SJSA1 (cell line): ENCODE results near the gene VEPH1. TPM values are rescaled to one million over a fixed set of nuclear protein-coding genes. Genes with fewer than 3 reads are reported as not detected.

ENCODE experiments used
- DNase-seq, 2 experiments: peaks; one replicate each; pipeline ENCODE4 v3.0.0-alpha.2; 2015 to 2020; ENCODE audit warnings: low spot score in 2 of 2, low read depth in 1 of 2
- H3K27ac ChIP-seq: fragments of 250-450 bp; sonication (Bioruptor Pico); 2 replicates; pipeline ENCODE4 v1.5.1; 2020; ENCODE audit warnings: mild to moderate bottlenecking, moderate library complexity
- H3K27me3 ChIP-seq: fragments of 250-450 bp; sonication (Bioruptor Pico); replicated peaks from 2 replicates; pipeline ENCODE4 v1.5.1; 2020; ENCODE audit warnings: mild to moderate bottlenecking, moderate library complexity
- H3K36me3 ChIP-seq: fragments of 250-450 bp; sonication (Bioruptor Pico); 2 replicates; pipeline ENCODE4 v1.5.1; 2020; ENCODE audit warnings: mild to moderate bottlenecking
- H3K4me1 ChIP-seq: fragments of 250-450 bp; sonication (Bioruptor Pico); replicated peaks from 2 replicates; pipeline ENCODE4 v1.6.1; 2021; ENCODE audit warnings: mild to moderate bottlenecking
- H3K4me3 ChIP-seq: fragments of 250-450 bp; sonication (Bioruptor Pico); 2 replicates; pipeline ENCODE4 v1.5.1; 2020; ENCODE audit warnings: mild to moderate bottlenecking
- H3K9me3 ChIP-seq: fragments of 250-450 bp; sonication (Bioruptor Pico); replicated peaks from 2 replicates; pipeline ENCODE4 v1.5.1; 2020; ENCODE audit warnings: mild to moderate bottlenecking
- total RNA-seq: library from RNA; depleted of rRNA; stranded (reverse); fragments of >200 nt; shearing (Covaris generic); gene quantifications from 2 replicates; pipeline ENCODE4 v1.2.3, GENCODE V29; 2014

VEPH1 gene
- total RNA-seq, 1 experiment from 2014 or later: 14.3 TPM

DNA sequence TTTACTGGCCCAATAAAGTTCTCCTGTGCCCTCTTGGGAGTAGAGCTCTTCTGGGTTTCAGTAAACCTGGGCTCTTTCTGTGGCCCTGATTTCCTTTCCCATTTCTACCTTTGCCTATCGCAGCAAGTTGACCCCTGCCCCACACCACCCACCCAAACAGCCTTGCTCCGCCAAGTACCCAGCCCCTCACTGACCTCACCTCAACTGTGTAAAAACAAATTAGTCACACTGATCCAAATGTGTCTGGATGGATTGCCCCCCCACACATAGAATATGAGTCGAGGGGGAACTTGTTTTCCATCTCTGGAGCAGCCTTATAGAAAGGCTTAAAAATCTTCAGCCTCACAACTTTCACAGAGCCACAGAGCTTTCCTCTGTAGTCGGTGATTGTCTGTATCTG lies 28.6 kb upstream of the VEPH1 start:
- no peak overlapping the region for H3K4me3 ChIP-seq
- H3K9me3 ChIP-seq: no peaks in the 10 kb centered on the region
- H3K4me1 ChIP-seq: peaks cover 46% of the 10 kb centered on the region
- DNase-seq: no peak
- H3K27ac ChIP-seq: peak overlapping the region; percentile 73
- H3K36me3 ChIP-seq: no peaks in the 10 kb centered on the region; the same call in 1 of the 2 replicates
- no peaks in the 10 kb centered on the region for H3K27me3 ChIP-seq

DNA sequence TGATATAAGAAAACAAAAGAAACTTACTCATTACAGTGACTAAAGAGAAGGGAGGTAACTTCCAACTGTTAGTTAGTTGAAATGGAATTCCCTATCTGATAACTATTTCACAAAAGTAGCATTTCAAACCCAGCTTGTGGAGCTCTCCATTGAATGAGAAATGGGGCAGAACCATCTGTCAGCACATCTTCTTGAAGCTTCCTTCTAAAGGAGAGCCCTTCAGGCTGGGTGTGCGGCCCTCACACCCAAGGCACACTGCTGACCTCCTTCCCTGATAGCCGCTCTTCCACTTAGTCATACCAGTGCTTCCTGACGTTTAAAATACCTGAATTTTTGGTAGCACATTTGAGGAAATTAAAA lies 28.1 kb upstream of the VEPH1 start:
- H3K27me3 ChIP-seq: no peaks in the 10 kb centered on the region
- H3K4me3 ChIP-seq: no peak overlapping the region
- peak overlapping the region; percentile 73 for H3K27ac ChIP-seq
- DNase-seq: no peak
- no peaks in the 10 kb centered on the region for H3K9me3 ChIP-seq
- peaks cover 46% of the 10 kb centered on the region for H3K4me1 ChIP-seq
- H3K36me3 ChIP-seq: no peaks in the 10 kb centered on the region; the same call in 1 of the 2 replicates

DNA sequence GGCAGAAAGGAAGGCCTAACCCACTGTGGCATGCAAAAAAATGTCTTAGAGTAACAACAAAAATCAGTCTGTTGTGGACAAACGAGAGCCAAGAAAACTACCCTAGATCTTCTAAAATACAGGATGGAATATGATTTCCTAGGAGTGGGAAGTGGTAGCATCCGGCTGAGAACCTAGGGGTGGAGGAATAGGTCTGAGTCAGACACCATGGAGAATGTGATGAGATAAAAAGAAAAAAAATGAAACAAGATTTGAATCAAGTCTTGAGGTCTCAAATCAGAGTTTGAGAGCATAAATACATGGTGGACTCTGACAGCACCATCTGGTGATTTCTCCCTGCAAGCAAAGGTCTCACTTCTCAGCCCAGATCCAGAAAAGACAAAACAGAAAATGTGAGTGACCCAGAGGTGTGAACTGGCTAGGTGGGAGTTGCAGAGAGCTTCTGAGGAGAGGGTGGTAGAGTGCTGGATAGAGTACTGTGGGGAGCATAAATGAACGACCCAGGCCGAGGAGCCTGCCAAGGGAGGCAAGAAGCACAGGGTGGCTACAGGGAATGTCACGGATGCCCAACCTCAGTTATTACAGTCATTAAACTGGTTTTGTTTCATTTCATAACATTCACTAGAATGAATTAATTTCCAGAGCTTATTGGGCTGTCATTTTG lies 27.6 kb upstream of the VEPH1 start:
- H3K36me3 ChIP-seq: no peaks in the 10 kb centered on the region; the same call in 1 of the 2 replicates
- H3K27me3 ChIP-seq: no peaks in the 10 kb centered on the region
- H3K4me1 ChIP-seq: peaks cover 46% of the 10 kb centered on the region
- H3K9me3 ChIP-seq: no peaks in the 10 kb centered on the region
- H3K27ac ChIP-seq: peak overlapping the region; percentile 73
- no peak for DNase-seq
- H3K4me3 ChIP-seq: no peak overlapping the region

DNA sequence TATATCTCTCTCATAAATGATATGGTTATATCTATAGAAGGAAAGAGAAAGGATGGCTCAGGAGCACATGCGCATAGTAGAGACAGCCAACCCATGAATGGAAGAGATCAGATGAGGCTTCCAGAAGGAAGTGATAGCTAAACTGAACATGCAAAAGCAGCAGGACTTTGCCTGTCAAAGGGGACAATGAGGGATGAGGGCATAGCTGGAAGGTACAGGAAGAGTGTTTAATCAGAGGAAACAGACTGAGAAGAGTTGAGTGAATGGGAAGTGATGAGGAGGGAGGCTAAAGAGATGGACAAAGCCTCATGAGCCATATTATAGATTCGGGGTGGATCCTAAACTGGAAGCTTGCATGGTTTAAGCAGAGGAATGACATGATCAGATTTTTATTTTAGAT lies 26.5 kb upstream of the VEPH1 start:
- no peaks in the 10 kb centered on the region for H3K27me3 ChIP-seq
- peaks cover 46% of the 10 kb centered on the region for H3K4me1 ChIP-seq
- H3K4me3 ChIP-seq: no peak overlapping the region
- H3K9me3 ChIP-seq: no peaks in the 10 kb centered on the region
- DNase-seq: no peak
- no peak overlapping the region for H3K27ac ChIP-seq
- H3K36me3 ChIP-seq: no peaks in the 10 kb centered on the region; the same call in 1 of the 2 replicates

DNA sequence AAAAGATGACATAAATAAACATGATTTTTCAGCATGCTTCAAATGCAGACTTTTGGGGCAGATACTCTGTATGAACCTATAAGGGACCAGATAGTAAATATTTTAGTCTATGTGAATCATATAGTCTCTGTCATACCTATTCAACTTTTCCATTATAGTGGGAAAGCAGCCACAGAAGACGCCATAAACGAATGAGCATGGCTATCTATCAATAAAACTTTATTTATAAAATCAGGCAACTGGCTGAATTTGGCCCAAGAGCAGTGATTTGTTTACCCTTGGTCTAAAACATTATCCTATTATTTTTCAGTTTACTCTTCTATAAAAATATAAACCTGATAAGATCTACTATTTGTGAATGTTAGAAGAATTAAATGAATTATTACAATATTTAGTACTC lies 25.9 kb upstream of the VEPH1 start:
- no peak for DNase-seq
- no peaks in the 10 kb centered on the region; the same call in 1 of the 2 replicates for H3K36me3 ChIP-seq
- no peak overlapping the region for H3K4me3 ChIP-seq
- no peak overlapping the region for H3K27ac ChIP-seq
- H3K9me3 ChIP-seq: no peaks in the 10 kb centered on the region
- H3K4me1 ChIP-seq: peaks cover 46% of the 10 kb centered on the region
- no peaks in the 10 kb centered on the region for H3K27me3 ChIP-seq

DNA sequence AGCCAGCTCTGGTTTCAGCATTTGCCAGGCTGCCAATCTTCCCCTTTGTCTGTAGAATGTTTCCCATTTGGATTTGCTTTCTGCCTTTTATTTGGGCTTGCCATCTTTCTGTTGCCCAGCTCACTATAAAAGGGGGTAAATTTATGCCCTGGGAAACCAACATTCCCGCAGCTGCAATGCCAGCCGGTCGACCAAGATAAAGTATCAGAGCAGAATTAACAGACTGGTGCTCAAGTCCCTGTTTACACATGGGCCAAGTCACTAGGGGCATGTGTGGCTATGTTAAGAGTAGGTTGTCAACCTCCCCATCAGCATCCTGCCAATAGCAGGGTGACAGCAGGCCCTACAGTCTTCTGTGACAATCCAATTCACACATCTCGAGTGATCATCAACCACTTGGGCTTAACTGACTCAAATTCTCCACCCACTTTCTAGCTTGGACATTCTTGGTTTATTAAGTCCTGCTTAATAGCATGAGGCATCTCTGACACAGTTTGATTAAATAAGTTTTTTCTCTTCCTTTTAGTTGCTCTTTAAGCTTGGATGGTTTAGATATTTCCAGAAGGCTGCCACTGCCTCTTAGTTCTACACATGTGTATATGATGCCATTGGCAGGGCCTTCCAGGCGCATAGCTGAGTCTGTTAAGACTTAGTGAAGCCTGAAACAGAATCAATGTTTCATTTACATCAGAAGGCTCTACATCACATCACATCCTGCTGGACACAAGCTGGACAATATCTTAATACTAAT lies 24.1 kb upstream of the VEPH1 start:
- H3K4me1 ChIP-seq: peaks cover 33% of the 10 kb centered on the region
- H3K27me3 ChIP-seq: no peaks in the 10 kb centered on the region
- no peak overlapping the region for H3K4me3 ChIP-seq
- no peaks in the 10 kb centered on the region for H3K9me3 ChIP-seq
- DNase-seq: no peak
- no peaks in the 10 kb centered on the region; the same call in 1 of the 2 replicates for H3K36me3 ChIP-seq
- H3K27ac ChIP-seq: no peak overlapping the region

DNA sequence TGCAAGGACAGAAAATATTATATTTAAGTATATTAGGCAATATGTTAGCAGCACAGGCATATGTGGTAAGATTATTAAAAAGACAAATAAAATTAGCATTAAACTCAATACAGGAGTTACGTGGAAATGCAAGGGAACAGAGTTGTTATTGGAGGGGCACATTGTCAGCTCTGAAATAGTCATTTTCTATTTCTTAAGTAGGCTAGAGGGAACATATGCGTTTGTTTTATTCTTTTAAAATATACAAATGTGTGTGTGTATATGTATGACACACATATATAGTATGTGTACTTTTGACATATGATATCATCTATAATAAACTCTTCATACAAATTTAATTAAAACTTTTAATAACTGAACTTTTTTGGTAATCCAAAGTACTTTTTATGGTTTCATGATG lies 22.8 kb upstream of the VEPH1 start:
- Histone ChIP-seq H3K27ac (no peak overlapping the region), H3K4me3 (no peak overlapping the region), H3K4me1 (peaks cover 21% of the 10 kb centered on the region), H3K9me3 (no peaks in the 10 kb centered on the region), H3K27me3 (no peaks in the 10 kb centered on the region), H3K36me3 (no peaks in the 10 kb centered on the region; the same call in 1 of the 2 replicates)
- DNase-seq: no peak

DNA sequence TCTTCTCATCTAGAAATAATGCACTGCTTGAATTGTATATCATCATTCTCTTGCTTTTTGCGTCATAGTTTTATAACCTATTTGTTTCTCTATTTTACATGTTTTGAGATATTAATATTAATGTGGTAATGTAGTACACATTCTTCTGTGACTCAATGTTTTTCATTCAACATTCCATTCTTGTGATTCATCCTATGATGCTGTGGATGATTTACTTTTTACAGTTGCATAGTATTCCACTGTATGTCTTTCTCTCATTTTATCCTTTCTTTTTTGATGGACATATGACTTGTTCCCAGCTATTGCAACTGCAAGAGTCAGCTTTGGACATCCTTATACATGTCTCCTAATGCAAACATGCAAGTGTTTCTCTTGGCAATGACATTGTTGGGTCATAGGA lies 20.6 kb upstream of the VEPH1 start:
- no peak for DNase-seq
- peaks cover 12% of the 10 kb centered on the region; the same call in 1 of the 2 replicates for H3K4me1 ChIP-seq
- H3K27ac ChIP-seq: no peak overlapping the region
- no peaks in the 10 kb centered on the region for H3K27me3 ChIP-seq
- H3K36me3 ChIP-seq: no peaks in the 10 kb centered on the region
- no peak overlapping the region for H3K4me3 ChIP-seq
- no peaks in the 10 kb centered on the region for H3K9me3 ChIP-seq

DNA sequence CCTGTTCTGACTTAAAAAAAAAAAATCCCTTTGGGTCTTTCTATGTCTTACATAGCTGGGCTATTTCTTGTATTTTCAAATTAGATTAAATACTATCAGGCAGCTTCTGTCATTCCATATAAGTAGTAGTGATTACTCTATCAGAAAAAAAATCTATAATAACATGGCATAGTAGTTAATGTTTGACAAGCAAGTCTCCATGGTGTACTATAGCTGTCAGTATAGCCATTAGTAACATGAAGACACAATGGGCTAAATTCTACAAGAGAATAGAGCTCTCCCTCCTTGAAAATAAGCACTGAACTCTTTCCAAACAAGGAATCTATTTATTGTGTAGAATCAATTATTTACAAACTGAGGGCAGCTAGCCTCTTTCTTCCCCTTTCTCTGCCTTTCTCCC lies 19.4 kb upstream of the VEPH1 start:
- no peaks in the 10 kb centered on the region for H3K36me3 ChIP-seq
- no peak overlapping the region for H3K4me3 ChIP-seq
- no peak overlapping the region for H3K27ac ChIP-seq
- no peaks in the 10 kb centered on the region for H3K27me3 ChIP-seq
- no peak for DNase-seq
- no peaks in the 10 kb centered on the region for H3K9me3 ChIP-seq
- H3K4me1 ChIP-seq: peaks cover 5% of the 10 kb centered on the region; the same call in 1 of the 2 replicates

DNA sequence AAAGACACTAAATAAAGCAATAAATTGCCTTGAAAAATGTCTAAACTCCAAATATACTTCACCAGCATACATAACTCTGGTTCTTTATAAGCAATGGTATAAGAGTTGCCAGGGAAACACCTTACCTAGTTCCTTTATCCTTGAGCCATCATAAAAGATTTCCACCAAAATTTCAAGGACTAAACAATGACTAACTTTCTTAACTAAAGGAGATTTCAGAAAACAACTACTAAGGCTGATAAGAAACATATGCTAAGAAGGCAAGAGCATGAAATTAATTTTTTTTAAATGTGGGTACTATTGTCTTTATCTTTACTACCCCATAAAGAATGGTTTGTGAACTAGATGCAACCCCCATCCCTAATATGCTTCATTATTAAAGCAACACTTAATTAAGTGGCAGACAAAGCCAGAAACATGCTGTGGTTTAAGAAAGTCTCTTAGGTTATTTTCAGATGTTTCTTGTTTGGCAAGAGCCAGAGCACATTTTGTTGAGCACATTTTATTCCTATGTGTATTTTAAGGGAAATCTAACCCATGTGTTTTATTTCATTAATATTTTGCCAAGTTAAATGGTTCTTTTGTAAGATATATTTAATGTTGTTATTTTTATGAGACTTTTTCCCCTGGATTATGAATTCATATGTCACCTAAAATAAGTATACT lies 17.4 kb upstream of the VEPH1 start:
- DNase-seq: no peak
- no peaks in the 10 kb centered on the region for H3K36me3 ChIP-seq
- no peaks in the 10 kb centered on the region for H3K4me1 ChIP-seq
- H3K9me3 ChIP-seq: no peaks in the 10 kb centered on the region
- H3K27ac ChIP-seq: no peak overlapping the region
- no peak overlapping the region for H3K4me3 ChIP-seq
- no peaks in the 10 kb centered on the region for H3K27me3 ChIP-seq

DNA sequence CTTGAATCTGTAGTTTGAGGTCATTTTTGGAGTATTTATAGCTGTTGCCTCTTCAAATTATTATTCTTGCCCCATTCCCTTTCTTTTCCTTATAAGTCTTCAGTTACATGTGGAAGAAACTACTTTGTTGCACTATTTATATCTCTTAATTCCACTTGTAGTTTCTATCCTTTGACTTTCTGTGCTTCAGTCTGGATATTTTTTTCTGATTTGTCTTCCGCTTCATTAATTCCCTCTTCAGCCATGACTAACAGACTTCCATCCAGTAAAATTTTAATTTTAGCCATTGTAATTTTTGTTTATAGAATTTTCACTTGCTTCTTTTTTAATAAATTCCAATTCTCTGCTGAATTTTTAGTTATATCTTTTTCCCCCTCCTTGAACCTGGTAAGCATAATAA lies 15.7 kb upstream of the VEPH1 start:
- H3K27ac ChIP-seq: no peak overlapping the region
- no peak for DNase-seq
- H3K27me3 ChIP-seq: no peaks in the 10 kb centered on the region

DNA sequence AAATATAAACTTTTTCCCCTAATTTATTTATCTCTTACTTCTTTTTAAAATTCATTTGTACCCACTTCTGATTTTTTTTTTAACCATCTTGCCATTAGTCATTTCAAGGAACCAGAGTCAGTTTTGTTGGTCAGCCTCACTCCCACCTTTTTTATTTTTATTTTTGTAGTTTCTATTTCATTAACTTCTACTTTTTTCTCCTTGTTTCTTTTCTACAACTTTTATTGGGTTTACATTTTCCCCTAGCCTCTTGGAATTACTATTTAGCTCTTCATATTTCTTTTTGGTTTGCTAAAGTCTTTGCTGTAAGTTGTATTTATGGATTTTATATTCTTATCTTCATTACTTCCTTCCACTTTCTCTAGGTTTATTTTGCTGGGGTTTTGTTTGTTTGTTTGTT lies 13.7 kb upstream of the VEPH1 start:
- Histone ChIP-seq H3K36me3 (no peaks in the 10 kb centered on the region), H3K4me3 (no peak overlapping the region), H3K27me3 (no peaks in the 10 kb centered on the region), H3K9me3 (no peaks in the 10 kb centered on the region), H3K27ac (no peak overlapping the region), H3K4me1 (no peaks in the 10 kb centered on the region)
- DNase-seq: no peak

More for the DNA sequence above, 15.7 kb upstream of the VEPH1 start:
- H3K4me1 ChIP-seq: no peaks in the 10 kb centered on the region
- no peaks in the 10 kb centered on the region for H3K36me3 ChIP-seq
- H3K9me3 ChIP-seq: no peaks in the 10 kb centered on the region
- no peak overlapping the region for H3K4me3 ChIP-seq

DNA sequence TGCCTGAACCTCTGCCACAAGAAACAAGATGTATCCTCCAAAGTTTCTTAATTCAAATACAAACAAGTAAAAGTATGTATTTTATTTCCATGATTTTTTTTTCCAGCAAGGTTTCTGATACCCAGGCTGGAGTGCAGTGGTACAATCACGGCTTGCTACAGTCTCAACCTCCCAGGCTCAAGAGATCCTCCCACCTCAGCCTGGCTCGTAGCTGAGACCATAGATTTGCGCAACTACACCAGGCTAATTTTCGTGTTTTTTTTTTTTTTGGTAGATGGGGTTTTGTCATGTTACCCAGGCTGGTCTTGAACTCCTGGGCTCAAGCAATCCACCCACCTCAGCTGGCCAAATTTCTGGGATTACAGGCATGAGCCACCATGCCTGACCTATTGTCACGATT lies 12.2 kb upstream of the VEPH1 start:
- Histone ChIP-seq H3K27ac (no peak overlapping the region), H3K36me3 (no peaks in the 10 kb centered on the region), H3K9me3 (no peaks in the 10 kb centered on the region), H3K4me1 (no peaks in the 10 kb centered on the region), H3K4me3 (no peak overlapping the region), H3K27me3 (no peaks in the 10 kb centered on the region)
- no peak for DNase-seq

DNA sequence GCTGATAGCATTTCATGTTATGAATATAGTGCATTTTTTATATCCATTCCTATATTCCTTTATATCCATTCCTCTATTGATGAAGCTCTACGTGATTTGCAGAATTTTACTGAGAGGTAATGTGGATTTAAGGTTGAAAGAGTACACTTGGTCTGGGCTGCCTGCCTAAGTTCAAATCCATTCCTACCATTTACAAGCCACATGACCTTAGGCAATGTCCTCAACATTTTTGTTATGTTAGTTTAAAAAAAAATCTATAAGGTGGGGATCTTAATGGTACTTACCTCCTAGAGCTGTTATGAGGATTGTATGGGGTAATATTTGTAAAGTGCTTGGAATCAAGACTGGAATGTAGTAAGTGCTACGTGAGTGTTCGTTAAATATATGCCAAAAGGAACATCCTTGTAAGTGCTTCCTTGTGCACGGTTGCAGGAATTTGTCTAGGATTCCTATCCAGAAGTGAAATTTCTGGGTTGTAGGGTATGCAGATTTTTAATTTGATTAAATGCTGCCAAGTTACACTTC lies 11.2 kb upstream of the VEPH1 start:
- Histone ChIP-seq H3K36me3 (no peaks in the 10 kb centered on the region), H3K9me3 (no peaks in the 10 kb centered on the region), H3K4me3 (no peak overlapping the region), H3K4me1 (no peaks in the 10 kb centered on the region), H3K27ac (no peak overlapping the region), H3K27me3 (no peaks in the 10 kb centered on the region)
- DNase-seq: no peak
